GM10847 (cell line): ENCODE results near the gene ABCC4.

Experiments
- POLR2A ChIP-seq: IDR thresholded peaks from 2 replicates; pipeline ENCODE4 v1.6.1; 2011; ENCODE audit not compliant: insufficient read length; ENCODE audit errors: extremely low read depth

Gene ABCC4

GRCh38 chr13:95267662-95268342 is 33.4 kb downstream of the ABCC4 start:
- TF ChIP-seq POLR2A = no peak

- no peak for TF ChIP-seq POLR2A
These were observed 37.0 kb downstream of the ABCC4 start for GRCh38 chr13:95264225-95264624.

DNA sequence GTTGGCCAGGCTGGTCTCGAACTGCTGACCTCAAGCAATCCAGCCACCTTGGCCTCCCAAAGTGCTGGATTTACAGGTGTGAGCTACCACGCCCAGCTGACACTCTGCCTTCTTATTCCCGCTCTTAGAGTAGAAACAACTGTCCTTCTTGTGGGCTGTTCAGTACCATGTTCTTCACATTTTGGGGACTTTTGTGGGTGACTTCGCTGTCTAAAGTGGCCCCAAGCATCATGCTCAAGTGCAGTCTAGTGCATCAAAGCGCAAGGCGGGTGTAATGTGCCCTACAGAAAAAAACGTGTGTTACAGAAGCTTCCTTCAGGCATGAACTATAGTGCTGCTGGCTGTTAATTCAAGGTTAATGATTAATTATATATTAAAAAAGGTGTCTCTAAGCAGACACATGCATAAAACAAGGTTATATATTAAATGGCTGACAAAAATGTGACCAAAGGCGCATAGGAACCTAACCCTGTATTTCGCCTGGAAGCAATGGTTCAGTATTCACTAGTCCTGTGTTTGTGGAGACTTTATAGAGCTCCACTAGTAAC is 38.3 kb downstream of the ABCC4 start:
- TF ChIP-seq POLR2A = no peak

- TF ChIP-seq POLR2A = no peak
These were observed 39.3 kb downstream of the ABCC4 start for GRCh38 chr13:95261956-95262355.

DNA sequence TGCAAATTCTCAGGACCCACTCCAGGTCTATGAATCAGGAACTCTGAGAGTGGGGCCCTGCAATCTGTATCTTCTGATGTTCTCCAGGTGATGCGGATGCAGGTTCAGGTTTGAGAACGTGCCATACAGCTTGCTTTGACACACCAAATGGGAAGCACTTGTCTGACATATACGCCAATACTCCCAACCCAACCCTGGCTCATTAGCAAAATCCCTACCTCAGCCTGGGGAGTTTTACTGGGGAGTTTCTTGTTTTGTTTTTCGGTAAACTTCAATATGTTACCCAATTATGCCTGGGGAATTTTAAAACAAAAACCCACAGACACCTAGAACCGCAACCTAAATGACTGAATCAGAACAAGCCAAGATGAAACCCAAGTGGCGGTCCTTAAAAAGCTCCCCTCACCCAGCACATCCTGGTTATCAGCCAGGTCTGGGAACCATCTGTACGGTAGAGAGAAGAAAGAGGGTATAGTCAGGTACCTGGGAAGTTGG is 41.2 kb downstream of the ABCC4 start:
- TF ChIP-seq POLR2A = no peak

- TF ChIP-seq POLR2A = no peak
These were observed 42.5 kb downstream of the ABCC4 start for GRCh38 chr13:95258619-95259194.

DNA sequence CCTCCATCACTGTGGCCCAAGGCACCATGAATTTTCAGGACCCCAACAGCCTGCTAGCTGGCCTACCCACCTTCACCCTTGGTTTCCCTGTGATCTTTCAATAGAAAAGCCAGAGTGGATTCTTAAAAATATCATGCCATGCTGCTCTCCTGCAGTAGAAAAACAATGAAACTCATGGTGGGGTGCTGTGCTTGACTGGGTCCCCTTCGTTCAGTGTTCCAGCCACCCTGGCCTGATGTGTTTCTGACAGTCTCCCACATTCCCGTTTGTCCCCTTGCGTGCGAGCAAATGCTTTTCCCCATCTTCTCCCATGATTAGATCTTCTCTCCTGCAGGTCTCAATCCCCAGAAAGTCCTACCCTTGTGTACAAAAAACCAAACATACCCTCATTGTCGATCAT is 43.2 kb downstream of the ABCC4 start:
- TF ChIP-seq POLR2A = no peak

- TF ChIP-seq POLR2A = no peak
These were observed 45.2 kb downstream of the ABCC4 start for GRCh38 chr13:95256091-95256490.

- TF ChIP-seq POLR2A = no peak
These were observed 46.0 kb downstream of the ABCC4 start for GRCh38 chr13:95255072-95255732.

DNA sequence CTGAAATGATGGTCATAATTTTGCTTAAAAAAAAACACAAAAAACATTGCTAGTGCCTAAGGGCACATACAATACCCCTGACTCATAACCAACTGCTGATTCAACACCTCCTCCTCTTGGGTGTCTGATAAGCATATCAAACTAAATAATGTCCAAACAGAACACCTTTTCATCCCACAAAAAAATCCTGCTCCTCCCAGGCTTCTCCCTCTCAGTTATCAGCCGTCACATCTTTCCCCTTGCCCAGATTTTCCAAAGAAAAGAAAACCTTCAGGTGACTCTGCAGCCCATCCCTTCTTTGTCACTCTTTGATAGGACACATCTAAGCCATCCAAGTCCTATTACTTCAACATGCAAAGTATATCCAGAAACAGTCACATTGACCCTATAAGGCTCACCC is 46.9 kb downstream of the ABCC4 start:
- no peak for TF ChIP-seq POLR2A

- no peak for TF ChIP-seq POLR2A
These were observed 48.2 kb downstream of the ABCC4 start for GRCh38 chr13:95253033-95253432.

DNA sequence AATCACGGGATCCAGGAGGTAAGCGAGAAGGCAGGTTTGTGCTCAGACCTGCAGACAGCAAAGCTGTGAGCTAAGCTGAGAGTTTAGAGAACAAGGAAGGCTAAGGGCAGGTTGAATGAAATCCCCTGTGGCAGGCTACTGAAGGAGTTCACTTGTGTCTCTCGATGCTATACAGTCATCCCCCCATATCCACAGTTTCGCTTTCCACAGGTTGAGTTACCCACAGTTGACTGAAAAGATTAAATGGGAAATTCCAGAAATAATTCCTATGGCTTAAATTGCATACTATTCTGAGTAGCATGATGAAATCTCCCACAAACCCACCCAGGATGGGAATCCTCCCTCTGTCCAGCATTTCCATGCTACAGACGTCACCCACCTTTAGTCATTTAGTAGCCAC is 49.6 kb downstream of the ABCC4 start:
- no peak for TF ChIP-seq POLR2A

DNA sequence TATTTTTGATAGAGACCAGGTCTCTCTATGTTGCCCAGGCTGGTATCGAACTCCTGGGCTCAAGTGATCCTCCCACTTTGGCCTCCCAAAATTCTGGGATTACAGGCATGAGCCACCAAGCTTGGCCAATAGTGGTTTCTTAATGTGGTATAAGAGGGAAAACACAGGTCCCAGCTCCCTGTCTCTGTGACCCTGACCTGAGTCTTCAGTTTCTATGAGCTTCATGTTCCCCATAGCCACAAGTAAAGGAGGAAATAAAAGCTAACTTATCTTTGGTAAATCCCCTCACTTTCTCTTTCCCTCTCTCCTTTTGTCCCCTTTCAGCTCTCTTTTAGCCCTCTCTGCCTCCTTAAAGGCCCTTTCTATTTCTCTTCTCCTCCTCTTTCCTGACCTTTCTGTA is 50.3 kb downstream of the ABCC4 start:
- TF ChIP-seq POLR2A = no peak

GRCh38 chr13:95248953-95249352 is 52.3 kb downstream of the ABCC4 start:
- no peak for TF ChIP-seq POLR2A

- TF ChIP-seq POLR2A = no peak
These were observed 53.4 kb downstream of the ABCC4 start for GRCh38 chr13:95247852-95248251.

DNA sequence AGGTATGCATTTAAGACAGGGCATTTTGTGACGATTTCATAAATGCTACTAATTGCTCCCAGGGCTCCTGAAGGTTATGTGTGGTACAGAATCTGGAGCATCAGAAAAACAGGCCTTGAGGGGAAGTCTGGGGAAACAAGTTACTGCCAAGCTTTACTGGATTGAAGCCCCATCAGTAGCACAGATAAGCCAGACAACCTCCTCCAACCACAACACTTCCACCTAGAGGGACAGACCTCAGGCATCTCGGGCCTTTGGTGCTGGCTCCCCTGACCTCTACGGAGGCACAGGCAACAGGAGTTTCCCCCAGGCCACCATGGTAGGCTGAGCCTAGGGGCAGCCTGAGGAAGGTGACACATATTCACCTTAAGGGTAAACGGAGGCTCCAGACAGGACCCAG is 54.1 kb downstream of the ABCC4 start:
- no peak for TF ChIP-seq POLR2A
